NCI-H2107 treated with DMSO at 0.1 percent for 48 hours (cell line): ENCODE results near the gene CLPX.
"Not testable (repeated sequence)": the region's sequence is repeated elsewhere in the genome, so short reads cannot be mapped to it uniquely, and the experiment has no call there.

Experiments used
- DNase-seq: peaks from one replicate; lab custom pipeline; 2025; ENCODE audit not compliant: unreplicated experiment; lab: John Stamatoyannopoulos, UW

Gene CLPX

GRCh38 chr15:65175511-65175910 lies 9.6 kb downstream of the CLPX start:
- no peak for DNase-seq

GRCh38 chr15:65174509-65174908 lies 10.6 kb downstream of the CLPX start:
- no peak for DNase-seq

- no peak for DNase-seq
These were observed 12.6 kb downstream of the CLPX start for GRCh38 chr15:65172531-65172930.

GRCh38 chr15:65171428-65171827 lies 13.7 kb downstream of the CLPX start:
- DNase-seq, result no peak

- no peak for DNase-seq
These were observed 19.3 kb downstream of the CLPX start for GRCh38 chr15:65165875-65166274.

GRCh38 chr15:65164139-65164538 lies 21.0 kb downstream of the CLPX start:
- no peak for DNase-seq

- DNase-seq, result no peak
These were observed 22.1 kb downstream of the CLPX start for GRCh38 chr15:65163041-65163440.

GRCh38 chr15:65156692-65157091 lies 28.4 kb downstream of the CLPX start:
- no peak for DNase-seq

GRCh38 chr15:65154720-65155119 lies 30.4 kb downstream of the CLPX start:
- DNase-seq, result no peak

- no peak for DNase-seq
These were observed 37.2 kb downstream of the CLPX start for GRCh38 chr15:65147902-65148301.

GRCh38 chr15:65146438-65146837 lies 38.7 kb downstream of the CLPX start:
- no peak for DNase-seq

GRCh38 chr15:65138631-65139030 lies 46.5 kb downstream of the CLPX start:
- DNase-seq, result not testable (repeated sequence)

GRCh38 chr15:65137893-65138292 lies 47.2 kb downstream of the CLPX start:
- not testable (repeated sequence) for DNase-seq

- DNase-seq, result not testable (repeated sequence)
These were observed 48.1 kb downstream of the CLPX start for GRCh38 chr15:65137089-65137488.

- no peak for DNase-seq
These were observed 50.6 kb downstream of the CLPX start for GRCh38 chr15:65134538-65134937.

GRCh38 chr15:65133548-65134200 lies 51.5 kb downstream of the CLPX start, which contains the start of gene PDCD7:
TSS of gene PDCD7 (minus strand) at chr15:65133808. CDS start at chr15:65133781, 27 bp downstream.
- DNase-seq, result peak; percentile 75

- no peak for DNase-seq
These were observed 52.1 kb downstream of the CLPX start for GRCh38 chr15:65132878-65133547.

- DNase-seq, result no peak
These were observed 54.2 kb downstream of the CLPX start for GRCh38 chr15:65130941-65131340.

GRCh38 chr15:65115542-65115941 lies 69.6 kb downstream of the CLPX start:
- DNase-seq, result peak; percentile 61

GRCh38 chr15:65115086-65115485 lies 70.1 kb downstream of the CLPX start, which contains the start of gene UBAP1L:
TSS of gene UBAP1L (minus strand) at chr15:65115200. CDS start at chr15:65106215, 8,985 bp downstream.
- no peak for DNase-seq

- DNase-seq, result no peak
These were observed 74.4 kb downstream of the CLPX start for GRCh38 chr15:65110676-65111292.

GRCh38 chr15:65106011-65106590 lies 79.0 kb downstream of the CLPX start:
- DNase-seq, result no peak
